Karpas-422 (cell line): ENCODE measurements around the gene LRRN2. TPM values are rescaled to one million over a fixed set of nuclear protein-coding genes. Genes with fewer than 3 reads are reported as not detected.
"Not testable (repeated sequence)": the region's sequence is repeated elsewhere in the genome, so short reads cannot be mapped to it uniquely, and the experiment has no call there.

Experiments
- DNase-seq: peaks from one replicate; pipeline ENCODE4 v3.0.0-alpha.2; 2015
- H2AFZ ChIP-seq: fragments of 200-600 bp; sonication (generic); 2 replicates; pipeline ENCODE4 v1.6.1; 2014; ENCODE audit warnings: antibody characterized with exemption, low read length, mixed read lengths
- H3K27ac ChIP-seq: fragments of 200-600 bp; sonication (generic); 2 replicates; pipeline ENCODE4 v1.5.1; 2014; ENCODE audit warnings: mild to moderate bottlenecking, low read length, moderate library complexity
- H3K27me3 ChIP-seq: fragments of 200-600 bp; sonication (generic); 2 replicates; pipeline ENCODE4 v1.6.1; 2014; ENCODE audit warnings: low read length, mixed read lengths
- H3K36me3 ChIP-seq: fragments of 200-600 bp; sonication (generic); 2 replicates; pipeline ENCODE4 v1.6.1; 2014; ENCODE audit warnings: low read length, mixed read lengths; ENCODE audit not compliant: insufficient read depth
- H3K4me1 ChIP-seq: fragments of 200-600 bp; sonication (generic); 2 replicates; pipeline ENCODE4 v1.6.1; 2014; ENCODE audit warnings: mild to moderate bottlenecking, low read length, mixed read lengths
- H3K4me2 ChIP-seq: fragments of 200-600 bp; sonication (generic); 2 replicates; pipeline ENCODE4 v1.6.1; 2014; ENCODE audit warnings: low read length, low read depth, mild to moderate bottlenecking; ENCODE audit not compliant: poor library complexity, severe bottlenecking
- H3K4me3 ChIP-seq: fragments of 200-600 bp; sonication (generic); 2 replicates; pipeline ENCODE4 v1.5.1; 2014; ENCODE audit warnings: mild to moderate bottlenecking, antibody characterized with exemption, low read length, mixed read lengths
- H3K79me2 ChIP-seq: fragments of 200-600 bp; sonication (generic); 2 replicates; pipeline ENCODE4 v1.6.1; 2014; ENCODE audit warnings: mild to moderate bottlenecking, low read length, mixed read lengths
- H3K9ac ChIP-seq: fragments of 200-600 bp; sonication (generic); 2 replicates; pipeline ENCODE4 v1.6.0; 2014; ENCODE audit warnings: low read length
- H3K9me2 ChIP-seq: fragments of 200-600 bp; sonication (generic), shearing (Covaris generic); replicated peaks from 2 replicates; pipeline ENCODE4 v1.6.0; 2014; ENCODE audit warnings: mild to moderate bottlenecking, low read length, moderate library complexity; ENCODE audit not compliant: insufficient read depth
- H3K9me3 ChIP-seq: fragments of 300-700, 200-600 bp; sonication (generic); 2 replicates; pipeline ENCODE4 v1.6.1; 2014; ENCODE audit warnings: low read length, mixed read lengths
- H4K20me1 ChIP-seq: fragments of 200-600 bp; sonication (generic); 2 replicates; pipeline ENCODE4 v1.6.1; 2014; ENCODE audit warnings: mild to moderate bottlenecking, antibody characterized with exemption, low read length, low read depth; ENCODE audit not compliant: insufficient read depth
- total RNA-seq: library from RNA; depleted of rRNA; stranded (reverse); fragments of >200 nt; shearing (Covaris generic); gene quantifications from 2 replicates; pipeline ENCODE4 v1.2.3, GENCODE V29; 2014; ENCODE audit warnings: low replicate concordance

The LRRN2 gene
- total RNA-seq, 1 experiment from 2014 or later: not detected

- H3K9me2 ChIP-seq: no peaks in the 10 kb centered on the region
- no peak overlapping the region for H3K4me3 ChIP-seq
- no peak for DNase-seq
- H2AFZ ChIP-seq: no peak overlapping the region
- no peak overlapping the region for H3K27ac ChIP-seq
- H3K79me2 ChIP-seq: no peaks in the 10 kb centered on the region
- H3K4me2 ChIP-seq: no peak overlapping the region
- H4K20me1 ChIP-seq: no peaks in the 10 kb centered on the region
- H3K9ac ChIP-seq: no peak overlapping the region
- H3K4me1 ChIP-seq: no peaks in the 10 kb centered on the region
- no peaks in the 10 kb centered on the region for H3K27me3 ChIP-seq
- no peaks in the 10 kb centered on the region for H3K36me3 ChIP-seq
- H3K9me3 ChIP-seq: no peaks in the 10 kb centered on the region
Measured at GRCh38 chr1:204633665-204634064, 51.9 kb downstream of the LRRN2 start.

DNA sequence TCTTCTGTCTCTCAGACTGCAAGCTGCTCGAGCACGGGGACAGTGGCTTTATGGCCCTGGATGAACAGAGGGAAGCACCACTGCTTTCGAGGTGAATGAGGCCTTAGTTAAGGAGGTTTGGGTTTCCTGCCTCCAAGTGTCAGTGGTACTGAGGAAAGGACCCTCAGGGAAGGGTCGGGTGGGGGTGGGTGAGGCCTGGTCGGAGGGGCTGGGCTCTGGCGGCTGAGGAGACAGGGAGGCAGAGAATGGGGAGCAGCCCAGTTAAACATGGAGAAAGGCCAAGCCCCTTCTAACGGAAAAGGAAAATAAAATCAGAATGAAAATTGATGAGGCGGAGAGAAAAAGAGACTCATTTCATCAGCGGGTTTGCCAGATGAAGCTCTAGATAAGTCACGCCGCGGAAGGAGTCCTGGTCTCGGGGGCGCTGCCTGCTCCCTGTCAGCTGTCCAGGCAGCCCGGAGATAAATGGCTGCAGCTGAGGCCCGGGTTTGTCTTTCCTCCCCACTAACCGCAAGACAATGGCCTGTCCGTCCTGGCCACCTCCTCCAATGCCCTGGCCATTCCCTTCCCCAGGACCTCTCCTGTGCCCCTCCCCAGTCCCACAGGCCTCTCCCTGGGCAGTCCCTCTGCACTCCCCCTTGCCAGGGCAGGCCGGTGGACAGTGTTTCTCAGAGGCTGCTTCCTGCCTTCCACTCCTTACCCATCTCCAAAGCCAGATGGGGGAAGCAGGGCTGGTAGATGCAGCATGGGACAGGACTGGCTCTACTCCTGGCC, 55.2 kb downstream of the LRRN2 start:
- DNase-seq: no peak
- no peak overlapping the region for H2AFZ ChIP-seq

GRCh38 chr1:204629459-204629858, 56.1 kb downstream of the LRRN2 start:
- H3K36me3 ChIP-seq, H3K9ac ChIP-seq, H3K4me3 ChIP-seq: not testable (repeated sequence)

More for the DNA sequence above, 55.2 kb downstream of the LRRN2 start:
- no peaks in the 10 kb centered on the region for H4K20me1 ChIP-seq
- no peak overlapping the region for H3K9ac ChIP-seq
- H3K9me3 ChIP-seq: no peaks in the 10 kb centered on the region
- no peaks in the 10 kb centered on the region for H3K36me3 ChIP-seq
- H3K9me2 ChIP-seq: no peaks in the 10 kb centered on the region
- no peaks in the 10 kb centered on the region for H3K4me1 ChIP-seq
- no peaks in the 10 kb centered on the region for H3K27me3 ChIP-seq
- H3K4me2 ChIP-seq: no peak overlapping the region
- H3K79me2 ChIP-seq: no peaks in the 10 kb centered on the region
- H3K27ac ChIP-seq: no peak overlapping the region
- no peak overlapping the region for H3K4me3 ChIP-seq

GRCh38 chr1:204628868-204629267, 56.7 kb downstream of the LRRN2 start:
- Histone ChIP-seq H3K79me2 (no peaks in the 10 kb centered on the region), H3K4me3 (no peak overlapping the region), H3K9me2 (no peaks in the 10 kb centered on the region), H3K4me1 (no peaks in the 10 kb centered on the region), H3K4me2 (no peak overlapping the region), H3K27me3 (no peaks in the 10 kb centered on the region), H3K9ac (no peak overlapping the region), H3K9me3 (no peaks in the 10 kb centered on the region), H3K27ac (no peak overlapping the region), H2AFZ (no peak overlapping the region), H3K36me3 (no peaks in the 10 kb centered on the region), H4K20me1 (no peaks in the 10 kb centered on the region)
- DNase-seq: no peak

More at GRCh38 chr1:204629459-204629858, 56.1 kb downstream of the LRRN2 start:
- not testable (repeated sequence) for H3K27me3 ChIP-seq, H3K27ac ChIP-seq, H4K20me1 ChIP-seq, H3K4me1 ChIP-seq, H3K9me3 ChIP-seq, H2AFZ ChIP-seq, H3K4me2 ChIP-seq, H3K9me2 ChIP-seq, DNase-seq, H3K79me2 ChIP-seq

GRCh38 chr1:204627436-204627835, 58.1 kb downstream of the LRRN2 start:
- H3K27ac ChIP-seq: no peak overlapping the region
- no peaks in the 10 kb centered on the region for H3K36me3 ChIP-seq
- no peaks in the 10 kb centered on the region for H3K4me1 ChIP-seq
- H3K9ac ChIP-seq: no peak overlapping the region
- DNase-seq: no peak
- no peaks in the 10 kb centered on the region for H3K9me2 ChIP-seq
- no peak overlapping the region for H2AFZ ChIP-seq
- no peaks in the 10 kb centered on the region for H3K79me2 ChIP-seq
- H4K20me1 ChIP-seq: no peaks in the 10 kb centered on the region
- no peaks in the 10 kb centered on the region for H3K27me3 ChIP-seq
- H3K4me2 ChIP-seq: no peak overlapping the region
- H3K9me3 ChIP-seq: no peaks in the 10 kb centered on the region
- no peak overlapping the region for H3K4me3 ChIP-seq

DNA sequence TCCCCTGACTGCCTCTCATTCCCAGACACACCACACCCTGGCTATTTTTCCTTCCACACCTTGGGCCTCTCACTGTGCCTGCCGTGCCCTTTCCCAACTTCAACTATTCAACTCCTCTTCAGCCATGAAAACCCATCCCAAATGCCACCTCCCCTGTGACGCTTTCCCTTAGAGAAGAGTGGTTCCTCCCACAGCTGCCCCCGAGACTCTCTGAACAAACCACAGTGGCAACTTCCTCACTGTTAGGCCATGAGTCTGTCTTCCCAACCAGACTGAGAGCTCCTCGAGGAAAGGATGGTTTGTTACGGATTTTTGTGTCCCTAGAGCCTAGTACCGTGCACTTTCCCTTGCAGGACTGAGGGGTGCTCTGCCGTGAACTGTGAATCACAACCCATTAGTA, 59.2 kb downstream of the LRRN2 start:
- no peak overlapping the region for H3K4me3 ChIP-seq
- H3K27ac ChIP-seq: no peak overlapping the region
- H3K79me2 ChIP-seq: no peaks in the 10 kb centered on the region
- H3K9ac ChIP-seq: no peak overlapping the region
- no peaks in the 10 kb centered on the region for H3K4me1 ChIP-seq
- no peaks in the 10 kb centered on the region for H3K36me3 ChIP-seq
- no peak overlapping the region for H3K4me2 ChIP-seq
- no peaks in the 10 kb centered on the region for H4K20me1 ChIP-seq
- no peak overlapping the region for H2AFZ ChIP-seq
- H3K9me2 ChIP-seq: no peaks in the 10 kb centered on the region
- H3K9me3 ChIP-seq: no peaks in the 10 kb centered on the region
- no peaks in the 10 kb centered on the region for H3K27me3 ChIP-seq
- no peak for DNase-seq

- Histone ChIP-seq H3K36me3 (no peaks in the 10 kb centered on the region), H3K4me3 (no peak overlapping the region), H4K20me1 (no peaks in the 10 kb centered on the region), H3K4me2 (no peak overlapping the region), H3K79me2 (no peaks in the 10 kb centered on the region), H2AFZ (no peak overlapping the region), H3K27me3 (no peaks in the 10 kb centered on the region), H3K4me1 (no peaks in the 10 kb centered on the region), H3K9me3 (no peaks in the 10 kb centered on the region), H3K9ac (no peak overlapping the region), H3K27ac (no peak overlapping the region), H3K9me2 (no peaks in the 10 kb centered on the region)
- no peak for DNase-seq
Measured at GRCh38 chr1:204624631-204625216, 60.8 kb downstream of the LRRN2 start.

- no peaks in the 10 kb centered on the region for H3K4me1 ChIP-seq
- no peaks in the 10 kb centered on the region for H4K20me1 ChIP-seq
- H3K9me2 ChIP-seq: no peaks in the 10 kb centered on the region
- no peaks in the 10 kb centered on the region for H3K36me3 ChIP-seq
- no peak overlapping the region for H3K27ac ChIP-seq
- no peak overlapping the region for H3K4me3 ChIP-seq
- no peak overlapping the region for H2AFZ ChIP-seq
- no peak overlapping the region for H3K4me2 ChIP-seq
- no peaks in the 10 kb centered on the region for H3K9me3 ChIP-seq
- H3K27me3 ChIP-seq: no peaks in the 10 kb centered on the region
- DNase-seq: peak; percentile 55
- H3K9ac ChIP-seq: no peak overlapping the region
- H3K79me2 ChIP-seq: no peaks in the 10 kb centered on the region
Measured at GRCh38 chr1:204623894-204624361, 61.6 kb downstream of the LRRN2 start.
